ENCODE data around the gene AKAP13.

The AKAP13 gene

DNA sequence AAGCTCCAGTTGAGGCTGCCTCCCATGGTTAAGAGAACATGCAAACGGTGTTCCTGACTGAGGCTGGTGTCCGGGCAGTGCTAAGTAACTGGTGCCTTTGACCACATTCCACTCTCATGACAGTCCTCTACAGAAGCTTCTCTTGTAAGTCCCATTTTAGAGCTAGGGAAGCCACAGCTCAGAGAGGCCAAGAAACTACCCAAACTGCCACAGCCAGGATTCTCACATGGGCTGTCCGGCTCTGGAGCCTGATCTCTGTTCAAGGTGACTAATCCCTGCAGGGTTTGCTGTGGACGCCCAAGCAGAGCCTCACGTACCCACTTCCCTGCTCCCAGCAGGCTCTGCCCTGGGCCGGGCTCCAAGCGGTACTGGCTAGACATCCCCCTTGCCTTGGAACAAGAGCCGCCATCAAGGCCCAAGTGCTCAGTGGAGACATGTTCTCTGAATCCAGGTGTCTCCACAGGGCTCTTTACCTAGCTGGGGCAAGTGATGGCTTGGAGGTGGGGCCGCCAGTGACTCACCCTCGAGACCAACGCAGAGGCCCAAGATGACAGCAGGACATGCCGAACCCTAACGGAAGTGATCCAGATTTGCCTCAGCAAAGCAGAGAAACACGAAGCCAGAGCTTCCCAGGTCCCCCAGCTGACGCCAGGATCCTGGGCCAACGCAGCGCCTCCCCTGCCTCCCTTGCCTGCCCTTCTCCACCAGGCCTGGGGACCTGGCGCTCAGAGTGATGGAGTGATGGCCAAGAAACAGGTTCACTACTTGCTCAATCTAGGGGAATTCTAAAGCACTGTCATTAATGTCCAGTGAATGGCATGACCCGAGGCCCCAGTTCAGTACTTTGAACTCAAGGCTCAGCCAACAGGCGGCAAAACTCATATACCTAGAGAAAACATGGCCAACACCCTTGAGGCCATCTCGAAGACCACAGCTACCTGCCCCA lies 390.0 kb downstream of the AKAP13 start:
- DNase-seq (ENCODE audit: low spot score) = no peak

DNA sequence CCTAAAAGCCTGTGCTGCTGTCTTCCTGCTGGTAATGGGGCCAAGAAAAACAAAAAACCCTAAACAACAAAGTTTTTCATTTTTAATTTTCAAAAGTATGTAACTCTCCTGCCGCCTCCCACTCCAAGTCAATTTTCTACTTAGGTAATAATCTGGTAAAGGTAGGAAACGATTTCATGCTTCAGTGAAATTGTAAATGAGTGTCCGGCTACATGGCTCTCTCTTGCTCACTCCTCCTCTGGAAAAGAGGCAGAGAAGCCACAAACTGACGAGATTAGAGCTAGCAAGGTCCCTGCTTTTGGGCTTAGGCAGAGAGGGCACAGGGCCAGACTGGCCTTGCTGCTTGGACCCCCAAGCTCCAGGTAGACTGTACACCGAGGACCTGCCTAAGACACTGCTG lies 390.9 kb downstream of the AKAP13 start:
- no peak for DNase-seq (ENCODE audit: low spot score)

DNA sequence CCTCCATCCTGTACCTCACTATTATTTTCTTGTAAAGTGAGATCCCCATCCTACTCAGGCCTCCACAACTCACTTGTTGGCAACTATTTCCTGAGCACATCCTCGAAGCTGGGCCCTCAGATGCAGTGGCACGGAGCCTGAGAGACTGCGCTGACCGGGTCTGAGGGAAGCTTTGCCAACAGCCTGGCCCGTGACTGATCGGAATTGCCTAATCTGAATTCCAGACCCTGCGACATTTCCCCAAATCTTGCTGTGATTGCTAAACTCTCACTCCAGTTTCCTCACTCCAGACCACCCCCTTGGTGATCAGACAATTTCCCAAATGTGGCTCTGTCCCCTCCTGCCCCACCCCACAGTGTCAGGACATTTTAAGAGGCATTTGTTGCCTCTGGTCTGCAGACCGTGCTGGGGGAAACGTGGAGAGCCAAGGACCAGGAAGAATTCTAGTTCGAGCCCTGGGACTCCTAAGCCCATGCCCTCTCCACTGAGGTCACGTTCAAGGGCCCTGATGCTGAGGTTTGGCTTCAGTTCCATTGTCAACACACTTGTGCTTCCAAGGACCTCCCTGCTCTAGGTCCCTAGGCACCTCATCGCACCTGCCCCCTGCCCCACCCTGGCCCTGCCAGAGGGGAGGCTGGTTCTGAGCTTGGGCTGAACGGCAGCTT lies 391.5 kb downstream of the AKAP13 start:
- DNase-seq (ENCODE audit: low spot score) = no peak

DNA sequence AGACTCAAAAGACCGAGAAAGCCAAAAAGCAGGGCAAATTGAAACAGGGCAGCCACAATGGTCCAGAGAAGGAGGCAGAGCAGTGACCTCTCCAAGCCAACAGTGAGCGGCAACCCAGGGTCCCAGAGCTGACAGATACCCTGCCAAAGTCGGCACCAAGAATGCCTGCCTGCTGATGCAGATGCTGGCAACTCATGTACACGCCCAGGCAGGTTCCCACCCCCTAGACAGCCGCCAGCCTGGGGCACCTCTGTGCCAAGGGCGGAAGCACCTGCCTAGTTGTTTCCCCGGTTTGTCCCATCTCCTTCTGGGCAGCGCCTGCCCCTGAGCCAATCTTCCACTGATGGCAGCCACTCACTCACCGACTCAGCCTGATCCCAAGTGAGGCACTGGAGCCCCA lies 392.3 kb downstream of the AKAP13 start:
- no peak for DNase-seq (ENCODE audit: low spot score)

DNA sequence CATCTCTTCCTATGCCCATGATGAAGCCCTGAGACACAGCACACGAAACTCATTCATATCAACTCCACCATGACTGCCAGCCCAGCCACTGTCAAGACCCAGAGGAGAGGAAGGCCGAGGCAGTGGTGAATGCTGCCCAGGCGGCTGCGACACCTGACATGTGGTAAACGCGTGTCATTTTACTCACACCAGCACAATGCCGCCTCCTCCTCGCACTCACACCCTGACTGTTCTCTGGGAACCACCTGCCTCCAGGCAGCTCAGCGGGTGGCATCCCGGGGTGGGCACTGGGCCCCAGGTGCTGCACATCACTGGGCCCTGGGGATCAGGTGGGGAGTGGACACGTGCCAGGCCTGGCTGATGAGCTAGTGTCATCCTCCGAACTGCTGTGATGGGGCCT lies 392.8 kb downstream of the AKAP13 start:
- no peak for DNase-seq (ENCODE audit: low spot score)

DNA sequence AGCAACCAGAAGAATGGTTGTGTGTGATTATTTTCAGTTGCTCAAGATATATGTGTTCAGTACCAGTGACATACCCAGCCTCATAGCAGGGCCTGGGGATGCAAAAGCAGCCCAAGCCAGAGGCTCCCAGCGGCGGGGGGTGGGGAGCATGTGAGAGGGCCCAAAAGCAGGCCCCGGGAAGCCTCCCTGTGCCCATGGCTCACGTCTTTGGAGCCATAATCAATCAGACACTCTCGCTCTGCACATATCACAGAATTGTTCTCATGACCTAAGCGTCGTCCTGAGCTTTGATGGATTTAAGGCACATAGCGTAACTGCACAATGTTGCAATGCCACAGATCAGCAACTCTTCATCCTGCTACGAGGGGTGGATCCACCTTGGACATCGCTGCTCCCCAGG lies 393.6 kb downstream of the AKAP13 start:
- no peak for DNase-seq (ENCODE audit: low spot score)

DNA sequence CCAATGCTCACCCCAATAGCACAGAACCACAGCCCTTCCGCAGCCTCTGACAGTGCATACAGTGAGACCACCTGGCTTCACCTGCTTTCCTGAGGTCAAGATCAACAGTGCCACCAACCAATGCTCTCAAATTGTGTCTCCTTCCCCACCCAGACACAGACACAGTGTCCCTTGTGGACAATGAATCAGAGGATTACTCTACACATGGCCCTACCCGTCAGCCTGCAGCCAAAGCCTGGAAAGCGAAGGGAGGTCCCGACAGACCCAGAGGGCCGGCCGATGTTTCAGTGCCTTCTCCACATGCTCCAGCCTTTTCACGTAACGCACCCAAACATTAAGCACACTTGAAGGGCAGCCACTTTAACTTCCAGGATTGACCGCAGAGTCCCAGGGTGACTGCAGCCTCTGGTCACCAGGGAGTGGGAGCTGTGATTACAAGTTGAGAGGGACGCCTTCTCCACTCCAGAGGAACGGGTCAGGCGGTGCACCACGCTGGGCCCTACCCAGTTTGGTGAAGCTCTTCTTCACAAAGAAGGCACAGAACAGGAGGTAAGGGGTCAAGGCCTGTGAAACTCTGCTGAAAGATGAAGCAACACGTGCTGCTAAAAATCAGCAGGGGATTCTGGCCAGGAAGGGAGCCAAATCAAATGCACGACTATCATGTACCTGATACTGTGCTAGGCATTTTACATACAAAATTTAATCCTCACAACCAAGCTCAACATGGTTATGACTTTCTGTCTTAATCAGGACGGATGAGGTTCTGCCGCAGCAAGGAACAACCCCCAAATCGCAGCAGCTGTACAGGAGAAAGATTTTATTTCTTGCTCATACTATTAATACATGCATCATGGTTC lies 397.1 kb downstream of the AKAP13 start:
- no peak for DNase-seq (ENCODE audit: low spot score)

DNA sequence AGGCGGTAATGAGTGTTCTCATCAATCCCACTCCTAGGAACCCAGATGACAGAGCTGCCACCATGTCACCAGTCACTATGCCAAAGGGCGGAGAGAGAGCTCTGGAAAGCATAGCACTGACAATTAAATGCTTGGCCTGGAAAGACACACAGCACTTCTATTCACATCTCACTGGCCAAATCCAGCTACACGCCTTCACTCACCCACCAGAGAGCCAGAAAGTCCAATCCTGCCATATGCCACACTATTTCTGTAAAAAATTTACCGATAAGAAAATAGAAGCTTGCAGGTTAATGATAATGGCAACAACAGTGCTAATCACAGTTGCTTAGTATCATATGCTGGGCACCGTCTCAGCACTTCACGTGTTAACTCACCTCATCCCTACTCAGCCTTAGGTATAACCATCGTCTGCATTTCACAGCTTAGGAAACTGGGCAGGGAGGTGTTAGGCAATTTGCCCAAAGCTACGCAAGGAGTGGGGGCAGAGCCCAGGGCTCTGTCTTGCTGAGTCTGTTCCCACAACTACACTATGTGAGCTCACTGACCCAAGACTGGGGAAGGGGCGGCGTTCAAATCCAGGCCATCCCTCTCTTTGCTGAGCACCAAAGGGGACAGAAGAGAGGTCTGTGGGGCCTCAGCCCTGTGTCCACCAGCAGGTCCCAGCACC lies 397.8 kb downstream of the AKAP13 start:
- DNase-seq (ENCODE audit: low spot score) = no peak

DNA sequence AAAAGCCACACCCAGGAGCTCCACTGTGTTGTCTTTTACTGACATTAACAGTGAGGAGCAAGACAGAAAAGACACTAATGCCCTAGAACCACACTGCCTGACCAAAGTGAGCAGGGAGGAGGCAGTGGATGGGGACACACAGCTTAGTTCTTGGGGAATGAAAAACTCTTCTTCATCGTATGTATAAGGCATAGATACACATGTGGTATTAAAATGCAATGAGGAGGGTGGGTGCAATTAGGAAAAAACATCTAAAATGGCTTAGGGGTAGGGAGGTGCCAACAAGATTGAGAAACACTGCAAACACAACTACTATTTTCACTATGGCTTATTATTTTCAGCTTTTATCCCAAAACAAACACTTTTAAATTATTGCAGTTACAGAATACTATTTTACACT lies 398.8 kb downstream of the AKAP13 start:
- no peak for DNase-seq (ENCODE audit: low spot score)

DNA sequence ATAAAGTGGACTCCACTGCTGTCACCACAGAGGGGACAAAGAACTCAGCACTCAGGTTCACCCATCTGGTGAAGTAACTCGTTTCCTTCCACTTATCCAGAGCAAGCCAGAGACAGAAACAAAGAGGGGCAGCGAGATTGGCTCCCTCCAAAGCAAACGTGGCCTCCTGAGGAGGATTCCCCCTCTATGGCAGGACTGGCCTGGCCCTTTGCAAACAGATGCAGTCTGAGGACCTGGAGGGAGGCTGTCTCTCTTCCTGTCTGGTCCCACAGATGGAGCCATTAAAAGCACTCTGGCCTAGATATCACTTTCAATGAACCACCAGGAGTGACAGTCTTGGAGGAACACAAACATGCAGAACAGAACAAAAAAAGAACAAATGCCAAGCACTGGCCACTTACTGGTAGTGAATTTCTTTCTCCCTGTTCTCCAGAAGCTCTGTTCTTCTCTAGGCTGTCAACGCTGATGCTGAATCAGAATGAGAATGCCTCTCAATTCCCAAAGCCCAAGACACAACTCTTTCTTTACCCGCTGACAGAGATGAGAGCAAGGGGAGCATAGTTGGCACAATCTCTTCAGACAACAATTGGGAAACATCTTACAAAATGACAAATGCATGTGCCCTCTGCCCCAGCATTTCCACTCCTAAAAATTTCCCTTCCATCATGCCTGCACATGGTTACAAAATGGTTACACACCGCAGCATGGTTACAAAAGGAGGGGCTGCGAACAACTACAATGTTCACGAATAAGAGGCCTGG lies 400.0 kb downstream of the AKAP13 start:
- DNase-seq (ENCODE audit: low spot score) = no peak

DNA sequence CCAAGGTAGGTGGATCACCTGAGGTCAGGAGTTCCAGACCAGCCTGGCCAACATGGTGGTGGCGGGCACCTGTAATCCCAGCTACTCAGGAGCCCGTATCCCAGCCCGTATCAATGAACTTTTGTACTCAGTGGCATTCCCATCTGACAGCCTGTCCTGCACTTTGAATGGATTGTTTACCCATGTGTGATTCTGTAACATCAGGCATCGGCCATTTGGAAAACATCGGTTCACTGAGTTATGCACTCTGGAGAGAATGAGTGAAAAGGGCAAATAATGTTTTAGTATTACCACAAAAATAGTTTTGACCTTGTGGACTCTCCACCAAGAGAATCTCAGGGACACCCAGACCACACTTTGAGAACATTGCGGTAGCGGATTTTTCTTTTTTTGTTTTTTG lies 400.7 kb downstream of the AKAP13 start:
- DNase-seq (ENCODE audit: low spot score) = no peak

DNA sequence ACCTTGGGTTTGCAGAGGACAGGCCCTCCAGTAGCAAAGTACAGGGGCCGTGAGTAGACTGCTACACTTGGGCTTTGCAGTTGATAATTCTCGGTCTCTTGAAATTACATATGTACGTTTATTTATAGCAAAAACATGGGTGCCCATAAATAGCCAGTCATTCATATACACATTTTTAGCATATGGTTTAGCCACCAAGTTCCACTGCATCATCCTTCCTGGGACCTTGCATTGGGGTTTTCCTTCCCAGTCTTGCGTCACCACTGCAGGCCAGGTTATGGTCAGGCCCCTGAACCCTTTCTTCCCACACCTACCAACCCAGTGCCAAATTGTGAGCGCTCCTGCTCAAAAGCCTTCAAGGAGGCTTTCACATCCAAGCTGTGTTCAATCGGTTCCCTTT lies 401.7 kb downstream of the AKAP13 start:
- no peak for DNase-seq (ENCODE audit: low spot score)

DNA sequence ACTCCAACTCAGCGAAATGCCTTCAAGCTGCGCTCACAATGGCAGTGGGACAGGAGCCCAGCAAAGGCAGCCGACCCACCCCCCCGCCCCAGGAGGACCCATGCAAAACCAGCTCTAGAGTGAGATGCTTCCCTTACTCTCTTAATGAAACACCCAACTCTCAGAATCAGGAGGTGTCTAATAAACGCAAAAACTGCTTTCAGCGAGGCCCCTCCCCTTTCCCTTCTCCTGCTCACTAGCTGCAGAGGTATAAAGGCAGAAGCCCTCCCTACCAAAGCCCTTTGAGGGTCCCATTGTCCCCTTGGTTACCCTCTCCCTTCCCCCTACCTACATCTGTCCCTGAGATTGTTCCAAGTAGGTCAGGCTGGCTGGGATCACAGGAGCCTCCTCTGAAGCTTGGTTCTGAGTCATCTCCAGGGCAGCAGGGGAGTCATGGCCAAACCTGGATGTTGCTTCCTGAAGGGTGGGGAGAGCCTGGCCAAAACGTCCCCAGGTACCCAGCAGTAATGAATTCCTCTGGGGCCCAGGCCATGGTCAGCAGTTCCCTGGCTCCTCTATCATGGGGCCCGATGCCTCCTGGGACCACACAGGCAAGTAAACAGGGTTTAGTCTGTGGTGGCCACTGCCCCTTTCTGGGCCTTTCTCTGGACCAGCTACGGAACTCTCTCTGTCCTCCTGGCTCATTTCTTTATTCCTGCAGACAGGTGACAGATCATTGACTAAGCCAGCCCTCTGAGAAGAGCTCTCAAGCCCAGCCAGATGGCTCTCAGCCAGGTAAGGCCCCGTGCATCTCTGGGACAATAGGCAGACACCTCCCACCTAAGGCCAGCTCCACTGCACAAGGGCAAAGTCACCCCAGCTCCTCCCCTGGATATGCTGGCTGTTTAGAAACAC lies 405.7 kb downstream of the AKAP13 start:
- DNase-seq (ENCODE audit: low spot score) = no peak

DNA sequence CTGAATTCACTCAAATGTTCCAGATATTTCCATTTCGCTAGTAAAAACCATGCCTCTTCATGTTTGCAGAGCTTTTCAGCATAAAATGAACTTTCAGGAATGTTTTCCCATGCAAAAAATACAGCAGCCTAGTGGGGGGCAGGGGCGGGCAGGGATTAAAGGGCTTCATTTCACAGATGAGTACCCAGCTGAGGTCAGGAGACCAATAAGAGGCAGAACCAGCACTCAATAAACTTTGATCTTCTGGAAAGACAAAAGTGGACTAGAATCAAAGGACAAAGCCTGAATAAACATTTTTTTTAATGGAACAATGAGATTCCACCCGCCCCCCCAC lies 406.3 kb downstream of the AKAP13 start:
- DNase-seq (ENCODE audit: low spot score) = no peak

DNA sequence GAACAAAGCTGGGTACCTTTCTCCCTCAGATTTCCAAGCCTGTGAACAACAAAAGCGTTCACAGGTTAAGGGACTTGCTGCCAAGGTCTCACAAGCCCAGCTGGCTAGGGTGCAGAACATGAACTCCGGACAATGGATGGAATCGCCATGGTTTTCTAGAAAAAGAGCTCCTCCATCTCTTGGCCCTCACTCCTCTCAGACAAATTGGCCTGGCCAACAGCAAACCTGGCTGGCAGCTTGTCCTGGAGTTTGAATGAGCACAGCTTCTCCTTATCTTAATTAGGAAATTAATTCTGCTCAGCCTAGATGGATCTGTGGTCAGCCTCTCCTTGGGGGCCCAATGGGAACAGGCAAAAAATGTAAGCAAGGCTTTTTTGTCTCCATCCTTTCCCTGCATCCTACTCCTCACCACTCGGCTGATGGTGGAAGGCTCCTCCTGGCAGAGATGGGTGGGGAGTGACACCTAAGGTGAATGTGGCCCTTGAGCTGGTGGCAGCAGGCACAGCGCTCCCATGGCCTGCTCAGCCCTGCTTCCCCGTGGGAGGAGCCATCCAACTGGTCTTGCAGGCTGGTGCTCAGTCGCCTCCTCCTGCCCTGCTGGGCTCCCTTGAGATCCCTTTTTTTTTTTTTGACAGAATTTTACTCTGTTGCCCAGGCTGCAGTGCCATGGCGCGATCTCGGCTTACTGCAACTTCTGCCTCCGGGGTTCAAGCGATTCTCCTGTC lies 408.5 kb downstream of the AKAP13 start:
- no peak for DNase-seq (ENCODE audit: low spot score)

DNA sequence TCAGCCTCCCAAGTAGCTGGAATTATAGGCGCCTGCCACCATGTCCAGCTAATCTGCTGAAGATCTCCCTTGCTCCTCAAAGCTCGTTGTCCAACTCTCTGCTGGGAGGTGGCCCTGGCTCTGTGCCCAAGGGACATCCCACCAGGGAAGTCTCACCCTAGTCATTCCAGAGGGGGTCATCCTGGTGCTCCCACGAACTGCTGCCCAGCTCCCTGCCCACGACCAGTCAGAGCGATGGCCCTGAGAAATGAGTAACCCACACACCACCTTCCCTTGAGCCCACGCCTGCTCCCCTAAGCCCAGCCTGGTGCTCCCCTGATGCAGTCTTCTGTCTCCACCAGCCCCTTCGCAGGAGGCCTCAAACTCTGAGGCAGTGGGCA lies 409.1 kb downstream of the AKAP13 start:
- DNase-seq (ENCODE audit: low spot score) = no peak

DNA sequence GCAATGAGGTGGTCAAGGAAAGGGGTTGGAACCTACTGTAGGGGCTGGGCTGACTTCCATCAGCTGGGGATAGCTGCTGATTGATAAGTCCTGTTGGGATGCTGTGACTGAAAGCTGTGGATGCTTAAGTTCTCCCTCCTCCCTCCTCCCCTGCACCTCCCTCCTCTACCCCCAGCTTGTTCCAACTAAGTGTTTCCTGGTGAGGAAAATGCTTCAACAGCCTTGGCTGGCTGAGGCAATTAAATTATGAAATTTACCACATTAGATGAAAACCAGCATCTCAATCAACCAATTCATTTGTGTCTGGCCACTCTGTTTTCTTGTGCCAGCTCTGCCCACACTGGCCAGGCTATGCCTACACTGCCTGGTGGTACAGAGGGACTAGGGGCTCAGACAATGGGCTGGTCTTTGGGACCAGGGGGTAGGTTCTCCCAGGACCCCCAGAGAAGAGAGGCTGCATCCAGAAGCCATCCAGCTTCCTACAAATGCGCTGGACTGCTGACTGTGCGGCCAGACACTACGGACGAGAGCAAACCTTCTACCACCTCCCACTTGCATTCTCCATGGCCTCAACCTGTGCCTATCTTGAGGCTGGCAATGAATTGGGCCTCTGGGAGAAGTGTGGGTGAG lies 411.8 kb downstream of the AKAP13 start:
- DNase-seq (ENCODE audit: low spot score) = no peak

DNA sequence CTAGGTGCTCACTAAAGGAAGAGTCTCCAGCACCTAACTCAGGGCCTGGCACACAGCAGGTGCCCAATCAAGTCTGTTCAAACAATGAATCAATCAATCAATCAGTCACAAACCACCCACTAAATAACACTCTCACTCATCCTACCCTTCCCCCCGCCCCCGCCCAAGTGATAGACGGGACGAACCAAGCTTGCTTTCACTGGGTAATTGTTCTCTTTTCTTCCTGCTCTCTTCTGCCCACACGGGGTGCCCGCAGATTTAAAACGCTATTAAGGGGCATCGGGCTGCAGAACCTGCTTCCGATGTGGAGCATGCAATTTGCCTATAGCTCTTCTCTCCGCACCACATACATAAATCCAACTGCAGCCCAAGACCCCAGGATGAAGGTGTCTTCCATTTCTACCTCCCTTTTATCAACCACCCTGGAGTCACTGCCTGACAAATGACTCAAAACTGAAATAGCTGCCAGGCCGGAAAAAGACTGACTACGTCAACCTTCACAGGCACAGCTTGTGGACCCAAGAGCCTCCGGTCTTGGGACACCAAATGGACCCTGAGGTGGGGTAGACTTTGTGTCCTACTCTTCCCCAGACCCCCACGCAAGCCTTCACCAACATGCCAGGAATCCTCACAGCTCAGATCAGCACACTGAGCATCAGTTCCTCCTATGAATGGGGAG lies 412.6 kb downstream of the AKAP13 start:
- no peak for DNase-seq (ENCODE audit: low spot score)
